GM21423 (cell line): Measurements from ENCODE around the gene MYO15B.

Experiments
- ATAC-seq: cut with Tn5 transposase; IDR thresholded peaks from one replicate; pipeline ENCODE4 v1.9.1; 2021; ENCODE audit warnings: mild to moderate bottlenecking, moderate library complexity; ENCODE audit not compliant: unreplicated experiment

The MYO15B gene

DNA sequence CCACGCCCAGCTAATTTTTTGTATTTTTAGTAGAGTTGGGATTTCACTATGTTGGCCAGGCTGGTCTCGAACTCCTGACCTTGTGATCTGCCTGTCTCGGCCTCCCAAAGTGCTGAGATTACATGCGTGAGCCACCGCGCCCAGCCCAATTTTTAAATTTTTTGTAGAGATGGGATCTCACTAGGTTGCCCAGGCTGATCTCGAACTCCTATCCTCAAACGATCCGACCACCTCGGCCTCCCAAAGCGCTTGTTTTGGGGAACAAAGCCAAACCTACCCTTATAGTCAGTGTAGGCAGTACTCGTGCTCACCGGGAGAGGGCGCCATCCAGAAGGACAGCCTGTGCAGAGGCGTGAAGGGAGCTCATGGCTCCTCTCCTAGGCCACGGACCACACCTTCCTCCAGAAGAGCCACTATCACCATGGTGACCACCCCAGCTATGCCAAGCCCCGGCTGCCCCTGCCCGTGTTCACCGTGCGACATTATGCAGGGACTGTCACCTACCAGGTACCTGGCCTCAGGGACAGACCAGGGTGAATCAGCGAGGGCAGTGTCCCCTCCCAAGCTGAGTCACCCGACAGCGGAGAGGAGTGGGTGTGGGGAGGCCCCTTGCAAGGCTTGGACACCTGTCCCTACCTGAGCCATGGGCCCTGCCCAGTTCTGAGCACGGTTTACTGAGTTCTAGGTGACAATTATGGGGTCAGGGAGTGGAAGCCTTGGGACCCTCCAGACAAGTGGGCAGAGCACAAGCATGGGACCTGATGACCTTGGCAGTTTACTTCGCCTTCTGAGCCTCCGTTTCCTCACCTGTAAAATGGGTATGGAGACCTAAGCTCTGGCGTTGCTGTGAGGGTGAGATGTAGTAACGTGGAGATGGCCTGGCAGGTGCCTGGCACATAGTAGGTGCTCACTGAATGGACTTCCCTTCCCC lies 13.7 kb downstream of the MYO15B start:
- no peak for ATAC-seq

DNA sequence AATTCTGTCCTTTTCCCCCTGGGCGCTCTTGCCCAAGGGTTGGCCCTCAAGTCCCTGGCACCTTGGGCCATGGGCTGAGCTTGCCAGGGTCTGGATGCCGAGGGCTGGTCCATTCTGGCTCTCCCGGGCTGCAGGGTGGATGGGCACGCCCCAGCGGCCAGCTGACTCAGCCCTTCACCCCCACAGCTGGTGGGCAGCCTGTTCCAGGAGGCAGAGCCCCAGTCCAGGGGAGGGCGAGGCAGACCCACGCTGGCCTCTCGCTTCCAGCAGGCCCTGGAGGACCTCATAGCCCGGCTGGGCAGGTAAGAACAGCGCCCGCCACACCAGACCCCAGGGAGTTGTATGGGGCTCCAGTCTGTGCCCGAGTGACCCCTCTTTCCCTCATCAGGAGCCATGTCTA lies 15.0 kb downstream of the MYO15B start:
- ATAC-seq = no peak

DNA sequence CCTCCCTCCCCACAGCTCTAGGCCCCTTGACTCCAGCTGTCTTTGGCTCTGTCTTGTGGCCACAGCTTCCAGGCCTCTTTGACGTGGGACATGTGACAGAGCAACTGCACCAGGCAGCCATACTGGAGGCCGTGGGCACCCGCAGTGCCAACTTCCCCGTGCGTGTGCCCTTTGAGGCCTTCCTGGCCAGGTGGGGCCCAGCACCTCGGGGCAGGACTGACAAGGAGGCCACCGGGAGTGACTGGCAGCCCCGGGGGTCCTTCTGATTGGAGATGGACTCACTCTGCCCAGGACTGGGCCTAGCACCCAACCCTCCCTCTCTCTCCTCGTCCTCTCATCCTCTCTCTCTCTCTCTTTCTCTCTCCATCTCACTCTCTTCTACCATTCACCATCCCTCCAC lies 15.5 kb downstream of the MYO15B start:
- no peak for ATAC-seq

DNA sequence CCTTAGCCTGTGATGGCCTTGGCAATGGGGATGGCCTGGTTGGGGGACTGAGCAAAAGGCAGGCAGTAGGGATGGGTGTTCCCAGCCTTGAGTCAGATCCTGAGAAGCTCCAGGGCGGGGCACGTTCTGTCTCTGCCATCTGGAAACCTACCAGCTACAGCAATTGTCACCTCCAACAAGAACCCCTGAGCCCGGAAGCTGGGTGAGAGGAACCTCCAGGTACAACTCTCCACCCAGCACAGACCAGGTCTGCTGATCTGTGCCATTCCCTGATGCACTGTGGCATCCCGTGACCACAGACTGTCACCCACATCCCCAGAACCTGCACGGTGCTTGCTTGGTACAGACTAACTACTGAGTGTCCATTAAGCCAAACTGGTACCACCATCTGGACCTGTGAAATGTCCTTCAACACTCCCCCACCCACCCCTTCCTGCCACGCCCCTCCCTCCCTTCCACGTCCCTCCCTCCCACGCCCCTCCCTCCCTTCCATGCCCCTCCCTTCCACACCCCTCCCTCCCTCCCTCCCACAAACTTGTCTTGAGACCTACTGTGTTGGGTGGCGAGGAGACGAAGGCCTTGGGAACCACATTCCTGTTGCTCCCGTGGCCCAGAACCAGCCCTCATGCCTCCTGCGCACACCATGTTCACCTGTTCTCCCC lies 16.6 kb downstream of the MYO15B start:
- no peak for ATAC-seq

DNA sequence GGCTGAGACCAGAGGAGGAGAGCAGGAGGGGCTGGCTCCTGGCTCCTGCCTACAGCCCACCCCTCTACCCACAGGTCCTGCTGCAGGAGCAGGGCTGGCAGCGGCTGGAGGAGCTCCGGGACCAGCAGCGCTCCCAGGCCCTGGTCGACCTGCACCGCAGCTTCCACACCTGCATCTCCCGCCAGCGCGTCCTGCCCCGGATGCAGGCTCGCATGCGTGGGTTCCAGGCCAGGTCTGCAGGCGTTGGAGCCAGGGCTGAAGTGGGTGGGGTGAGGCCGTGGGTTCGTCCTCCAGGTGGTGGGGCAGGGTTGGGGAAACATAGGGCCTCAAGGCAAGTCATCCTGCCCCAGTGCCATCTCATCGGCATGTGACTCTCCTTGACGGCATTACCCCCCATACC lies 18.2 kb downstream of the MYO15B start:
- no peak for ATAC-seq

DNA sequence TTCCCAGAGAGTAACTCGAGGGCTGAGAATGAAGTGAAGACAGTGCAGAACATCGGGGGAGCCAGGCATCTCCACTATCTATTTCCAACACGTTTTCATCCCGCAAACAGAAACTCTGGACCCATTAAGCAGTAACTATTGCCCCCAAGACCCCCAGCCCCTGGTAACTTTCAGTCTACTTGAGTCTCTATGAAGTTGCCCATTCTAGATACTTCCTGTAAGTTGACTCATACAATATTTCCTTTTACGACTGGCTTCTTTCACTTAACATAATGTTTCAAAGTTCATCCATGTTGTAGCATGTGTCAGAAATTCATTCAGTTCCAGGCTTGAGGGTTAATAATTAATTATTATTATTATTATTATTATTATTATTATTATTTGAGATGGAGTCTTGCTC lies 19.5 kb downstream of the MYO15B start:
- ATAC-seq = no peak

DNA sequence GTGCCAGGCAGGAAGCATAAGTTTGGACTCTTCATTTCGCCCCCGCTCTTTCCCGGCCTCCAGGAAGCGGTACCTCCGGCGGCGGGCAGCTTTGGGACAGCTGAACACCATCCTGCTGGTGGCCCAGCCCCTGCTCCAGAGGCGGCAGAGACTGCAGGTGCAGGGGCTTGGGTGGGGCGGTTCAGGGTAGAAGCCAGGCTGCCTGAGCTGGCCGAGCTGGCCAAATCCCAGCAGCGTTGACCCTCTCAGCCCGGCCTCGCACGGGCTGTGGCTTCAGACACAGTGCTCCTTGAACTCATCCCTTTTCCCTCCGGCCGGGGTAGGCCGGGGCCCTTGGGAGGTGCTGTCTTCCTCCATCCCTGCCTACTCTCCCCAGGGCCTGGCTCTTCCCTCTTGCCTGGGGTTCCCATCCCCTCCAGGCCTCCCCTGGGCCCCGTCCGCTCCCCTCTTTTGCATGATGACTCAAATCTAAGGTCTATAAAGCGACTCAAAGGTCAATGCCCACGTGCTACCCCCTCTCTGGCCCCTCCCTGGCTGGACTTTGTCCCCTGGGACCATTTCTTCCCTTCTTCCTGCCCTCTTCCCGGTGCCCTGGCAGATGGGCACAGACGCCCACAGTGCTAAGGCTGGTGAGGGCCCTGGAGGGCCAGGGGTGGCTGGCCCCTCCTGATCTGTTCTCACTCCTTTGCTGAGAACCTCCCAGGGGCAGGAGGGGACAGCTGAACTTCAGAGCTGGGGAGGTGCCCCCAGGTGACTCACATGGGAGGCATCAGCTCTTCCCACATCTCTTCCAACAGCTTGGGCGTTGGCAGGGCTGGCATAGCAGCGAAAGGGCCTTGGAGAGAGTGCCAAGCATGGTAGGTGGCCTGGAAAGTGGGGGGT lies 22.7 kb downstream of the MYO15B start:
- no peak for ATAC-seq

DNA sequence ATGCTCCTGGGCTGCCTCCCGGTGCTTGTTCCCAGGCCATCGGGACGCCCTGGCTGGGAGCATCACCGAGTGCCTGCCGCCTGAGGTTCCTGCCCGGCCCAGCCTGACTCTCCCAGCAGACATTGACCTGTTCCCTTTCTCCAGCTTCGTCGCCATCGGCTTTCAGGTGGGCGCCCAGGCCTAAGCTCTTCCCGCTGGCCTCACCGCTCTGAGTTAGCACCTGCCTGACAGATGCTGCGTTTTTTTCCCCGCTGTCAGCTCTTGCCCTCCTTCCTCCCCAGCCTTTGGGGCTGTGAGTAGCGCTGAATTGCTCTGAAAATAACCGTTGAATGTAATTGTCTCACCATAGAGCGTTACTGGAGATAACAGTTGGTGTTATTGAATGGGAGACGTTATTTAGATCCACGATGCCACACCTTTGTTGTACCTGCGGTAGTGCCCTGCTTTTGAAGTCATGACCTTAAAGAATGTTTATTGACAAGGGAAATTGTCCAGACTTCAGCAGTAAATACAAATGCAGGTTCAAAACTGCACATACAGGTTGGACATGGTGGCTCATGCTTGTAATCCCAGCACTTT lies 24.3 kb downstream of the MYO15B start:
- ATAC-seq = no peak

DNA sequence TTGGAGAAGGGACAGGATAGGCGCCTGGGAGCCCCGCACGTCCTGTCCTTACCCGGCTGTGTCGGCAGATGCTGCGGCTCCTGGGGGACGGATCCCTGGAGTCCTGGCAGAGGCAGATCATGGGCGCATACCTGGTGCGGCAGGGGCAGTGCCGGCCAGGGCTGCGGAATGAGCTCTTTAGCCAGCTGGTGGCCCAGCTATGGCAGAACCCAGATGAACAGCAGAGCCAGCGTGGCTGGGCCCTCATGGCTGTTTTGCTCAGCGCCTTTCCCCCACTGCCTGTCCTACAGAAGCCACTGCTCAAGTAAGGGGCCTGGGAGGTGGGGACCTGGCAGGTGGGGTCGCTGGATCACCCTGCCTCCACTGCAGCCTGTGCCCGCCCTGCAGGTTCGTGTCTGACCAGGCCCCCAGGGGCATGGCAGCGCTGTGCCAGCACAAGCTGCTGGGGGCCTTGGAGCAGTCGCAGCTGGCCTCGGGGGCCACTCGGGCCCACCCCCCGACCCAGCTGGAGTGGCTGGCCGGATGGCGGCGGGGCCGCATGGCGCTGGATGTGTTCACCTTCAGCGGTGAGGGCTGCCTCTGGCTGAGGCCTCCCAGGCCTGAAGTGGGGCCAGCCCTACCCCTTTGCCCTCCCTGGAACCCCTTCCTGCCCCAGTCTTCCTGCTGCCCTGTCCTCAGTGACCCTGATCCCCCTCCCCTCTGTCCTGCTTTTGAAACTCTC lies 25.5 kb downstream of the MYO15B start:
- no peak for ATAC-seq

DNA sequence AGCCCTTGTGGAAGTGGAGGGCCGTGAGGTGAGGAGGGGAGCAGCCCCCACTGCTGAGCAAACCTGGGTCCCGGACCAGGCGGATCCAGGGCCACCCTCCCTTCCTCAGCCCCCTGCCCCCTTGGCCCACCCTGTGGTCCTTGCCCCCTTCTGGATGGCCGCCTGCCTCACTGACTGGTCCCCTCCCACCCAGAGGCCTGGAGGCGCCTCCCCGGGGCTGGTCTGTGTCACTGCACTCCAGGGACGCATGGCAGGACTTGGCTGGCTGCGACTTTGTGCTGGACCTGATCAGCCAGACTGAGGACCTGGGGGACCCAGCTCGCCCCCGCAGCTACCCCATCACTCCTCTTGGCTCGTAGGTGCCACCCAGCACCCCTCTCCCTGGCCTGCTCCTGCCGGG lies 26.4 kb downstream of the MYO15B start:
- no peak for ATAC-seq

DNA sequence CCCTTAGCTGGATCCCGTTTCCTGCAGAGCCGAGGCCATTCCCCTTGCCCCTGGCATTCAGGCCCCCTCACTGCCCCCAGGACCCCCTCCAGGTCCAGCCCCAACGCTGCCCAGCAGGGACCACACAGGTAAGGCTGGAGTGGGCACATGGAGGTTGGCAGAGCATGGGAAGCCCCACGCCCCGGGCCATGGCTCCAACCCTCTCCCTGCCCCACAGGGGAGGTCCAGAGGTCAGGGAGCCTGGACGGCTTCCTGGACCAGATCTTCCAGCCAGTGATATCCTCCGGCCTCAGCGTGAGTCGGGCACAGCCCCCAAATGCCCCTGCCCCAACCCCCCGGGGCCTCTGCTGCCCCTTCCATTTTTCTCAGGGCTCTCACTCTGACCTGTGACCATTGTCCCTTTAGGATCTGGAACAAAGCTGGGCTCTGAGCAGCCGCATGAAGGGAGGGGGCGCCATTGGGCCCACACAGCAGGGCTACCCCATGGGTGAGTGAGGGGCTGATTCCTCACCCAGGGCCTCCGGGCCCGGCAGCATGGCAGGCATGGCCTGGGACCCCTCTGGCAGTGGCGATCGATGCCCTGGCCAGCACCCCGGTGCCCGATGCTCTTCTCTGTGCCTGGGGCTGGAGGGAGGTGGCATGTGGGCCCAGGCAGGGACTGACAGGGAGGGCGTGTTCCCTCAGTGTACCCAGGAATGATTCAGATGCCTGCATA lies 27.1 kb downstream of the MYO15B start:
- ATAC-seq = no peak

DNA sequence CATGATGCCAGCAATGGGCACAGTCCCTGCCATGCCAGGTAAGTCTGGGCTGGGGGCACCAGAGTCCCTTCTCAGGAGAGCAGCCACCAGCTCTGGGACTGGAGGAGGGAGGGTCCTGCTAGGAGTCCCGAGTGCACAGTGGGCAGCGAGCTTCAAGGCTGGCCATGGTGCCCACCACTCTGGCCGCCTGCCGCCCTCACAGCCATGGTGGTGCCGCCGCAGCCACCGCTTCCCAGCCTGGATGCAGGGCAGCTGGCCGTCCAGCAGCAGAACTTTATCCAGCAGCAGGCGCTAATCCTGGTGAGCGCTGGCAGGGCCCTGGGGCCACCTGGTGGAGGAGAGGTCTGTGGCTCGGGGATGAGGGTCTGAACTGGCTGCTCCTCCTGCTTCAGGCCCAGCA lies 27.7 kb downstream of the MYO15B start:
- no peak for ATAC-seq

DNA sequence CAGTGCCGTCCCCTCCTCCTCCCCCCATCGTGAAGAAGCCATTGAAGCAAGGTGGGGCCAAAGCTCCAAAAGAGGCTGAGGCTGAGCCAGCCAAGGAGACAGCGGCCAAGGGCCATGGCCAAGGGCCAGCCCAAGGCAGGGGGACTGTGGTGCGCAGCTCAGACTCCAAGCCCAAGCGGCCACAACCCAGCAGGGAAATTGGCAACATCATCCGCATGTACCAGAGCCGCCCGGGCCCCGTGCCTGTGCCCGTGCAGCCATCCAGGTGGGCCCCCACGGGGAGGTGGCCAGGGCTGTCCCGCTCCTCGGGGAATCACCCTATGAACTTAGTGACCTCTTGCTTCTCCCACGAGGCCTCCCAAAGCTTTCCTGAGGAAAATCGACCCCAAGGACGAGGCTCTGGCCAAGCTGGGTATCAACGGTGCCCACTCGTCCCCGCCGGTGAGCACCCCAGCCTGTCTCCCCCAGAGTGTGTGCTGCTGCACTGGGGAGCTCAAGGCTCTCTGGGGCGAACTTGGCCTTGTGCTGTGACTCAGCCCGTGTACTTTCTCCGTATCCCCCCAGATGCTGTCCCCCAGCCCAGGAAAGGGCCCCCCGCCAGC lies 29.0 kb downstream of the MYO15B start:
- no peak for ATAC-seq

DNA sequence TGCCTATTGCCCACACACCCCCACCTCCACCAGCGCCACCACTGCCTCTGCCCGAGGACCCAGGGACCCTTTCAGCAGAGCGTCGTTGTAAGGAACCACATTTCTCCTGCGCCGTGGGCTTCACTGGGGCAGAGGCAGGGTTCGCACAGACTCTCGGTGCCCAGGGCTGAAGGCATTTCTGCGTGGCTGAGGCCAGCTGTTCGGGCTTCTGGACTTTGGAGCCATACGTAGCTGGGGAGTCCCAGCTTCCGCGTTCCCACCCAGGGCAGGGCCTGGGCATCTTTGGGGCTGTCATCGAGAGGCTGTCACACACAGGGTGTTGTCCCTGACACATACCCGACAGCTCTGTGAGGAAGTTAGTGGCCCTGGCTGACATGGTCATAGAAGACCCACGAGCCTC lies 29.6 kb downstream of the MYO15B start:
- no peak for ATAC-seq

DNA sequence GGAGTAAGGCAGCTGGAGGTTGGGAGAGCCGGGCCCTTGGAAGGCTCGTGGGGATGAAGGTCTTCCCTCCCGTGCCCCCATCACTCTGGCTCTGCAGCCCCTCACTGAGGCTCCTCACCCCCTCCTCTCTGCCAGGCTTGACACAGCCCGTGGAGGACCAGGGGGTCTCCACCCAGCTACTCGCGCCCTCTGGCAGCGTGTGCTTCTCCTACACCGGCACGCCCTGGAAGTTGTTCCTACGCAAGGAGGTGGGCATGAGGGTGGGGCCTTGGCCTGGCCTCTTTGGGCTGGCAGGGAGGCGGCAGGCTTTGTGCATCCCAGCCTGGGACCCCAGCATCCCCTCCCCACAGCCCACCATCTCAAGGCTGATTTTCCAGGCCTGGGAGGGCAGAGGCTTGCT lies 30.1 kb downstream of the MYO15B start:
- ATAC-seq = no peak

DNA sequence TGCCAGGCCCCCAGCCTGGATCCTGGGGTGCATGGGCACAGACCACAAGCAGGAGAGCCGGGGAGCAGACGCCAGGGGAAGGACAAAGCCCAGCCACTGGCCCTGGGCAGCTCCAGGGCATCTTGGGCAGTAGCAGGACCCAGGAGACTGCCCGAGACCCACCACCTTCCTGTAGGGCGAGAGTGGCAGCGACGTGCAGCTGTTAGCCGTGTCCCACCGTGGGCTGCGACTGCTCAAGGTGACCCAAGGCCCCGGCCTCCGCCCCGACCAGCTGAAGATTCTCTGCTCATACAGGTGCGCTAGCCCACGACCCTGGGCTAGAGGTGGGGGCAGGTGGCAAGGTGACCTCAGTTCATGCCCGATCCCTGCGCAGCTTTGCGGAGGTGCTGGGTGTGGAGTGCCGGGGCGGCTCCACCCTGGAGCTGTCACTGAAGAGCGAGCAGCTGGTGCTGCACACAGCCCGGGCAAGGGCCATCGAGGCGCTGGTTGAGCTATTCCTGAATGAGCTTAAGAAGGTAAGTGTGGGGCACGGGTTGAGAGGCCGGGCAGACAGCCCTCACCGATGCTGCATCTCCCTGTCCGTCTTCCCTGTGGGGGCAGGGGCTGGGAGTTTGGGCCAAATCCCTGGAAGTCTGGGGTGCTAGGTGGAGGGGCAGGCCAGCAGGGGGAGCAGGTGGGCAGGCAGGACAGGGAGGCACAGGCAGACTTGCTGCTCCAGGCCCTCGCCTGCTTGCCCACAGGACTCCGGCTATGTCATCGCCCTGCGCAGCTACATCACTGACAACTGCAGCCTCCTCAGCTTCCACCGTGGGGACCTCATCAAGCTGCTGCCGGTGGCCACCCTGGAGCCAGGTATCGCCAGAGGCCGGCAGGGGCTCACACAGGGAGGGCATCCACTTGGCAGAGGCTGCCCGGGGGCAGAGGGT lies 32.2 kb downstream of the MYO15B start:
- ATAC-seq = no peak

DNA sequence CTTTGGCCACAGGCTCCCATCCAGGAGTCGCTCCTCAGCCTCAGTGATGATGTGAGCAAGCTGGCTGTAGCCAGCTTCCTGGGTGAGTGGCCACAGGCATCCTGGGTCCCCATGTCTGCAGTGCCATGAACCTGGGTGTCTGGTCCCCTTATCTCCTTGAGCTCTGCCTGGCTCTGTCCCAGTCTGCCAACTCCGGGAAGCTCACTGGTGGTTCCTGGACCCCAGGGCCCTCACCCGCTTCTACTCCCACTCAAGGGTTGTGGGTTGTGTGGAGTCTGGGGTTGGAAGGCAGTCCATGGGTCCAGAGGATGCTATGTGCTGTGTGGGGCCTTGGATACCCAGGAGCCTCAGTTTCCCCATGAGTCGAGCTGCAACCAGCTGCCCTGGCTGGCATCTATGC lies 33.9 kb downstream of the MYO15B start:
- no peak for ATAC-seq

DNA sequence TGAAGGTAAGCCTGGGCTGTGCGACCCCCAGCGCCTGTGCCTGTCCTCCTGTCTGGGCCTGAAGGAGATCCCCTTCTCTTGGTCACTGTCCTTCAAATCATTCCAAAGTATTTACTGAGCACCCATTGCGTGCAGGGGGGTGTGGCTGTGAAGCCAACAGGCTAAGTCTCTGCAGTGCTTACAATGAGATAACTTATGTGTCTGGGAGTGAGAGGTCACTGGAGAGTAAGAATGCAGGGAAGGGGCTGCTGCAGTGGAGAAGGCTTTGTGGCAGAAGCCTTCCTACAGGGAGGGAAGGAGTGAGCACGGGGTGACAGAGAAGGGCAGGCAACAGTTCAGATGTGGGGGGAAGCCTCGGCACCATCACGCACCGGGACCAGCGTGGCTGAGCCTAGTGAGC lies 34.5 kb downstream of the MYO15B start:
- ATAC-seq = no peak
